SK-N-SH treated with all-trans-retinoic acid at 6 μM for 48 hours (cell line): ENCODE data around the gene MUL1.

ENCODE experiments used
- ARNTL ChIP-seq: fragments of 450-650 bp; formaldehyde crosslinking; IDR thresholded peaks from 2 replicates; pipeline ENCODE4 v1.5.0; 2020; ENCODE audit warnings: low read depth, mild to moderate bottlenecking, moderate library complexity, borderline replicate concordance
- BACH2 ChIP-seq: fragments of 250-450 bp; sonication (Bioruptor Pico); IDR thresholded peaks from 2 replicates; pipeline ENCODE4 v1.9.0; 2021; ENCODE audit warnings: mild to moderate bottlenecking, borderline replicate concordance
- OSR1 ChIP-seq: fragments of 250-450 bp; sonication (Bioruptor Pico); IDR thresholded peaks from 2 replicates; pipeline ENCODE4 v1.8.0; 2022; ENCODE audit warnings: moderate library complexity, mild to moderate bottlenecking, inconsistent platforms
- PATZ1 ChIP-seq: fragments of 250-450 bp; sonication (Bioruptor Pico); IDR thresholded peaks from 2 replicates; pipeline ENCODE4 v1.8.0; 2020; ENCODE audit warnings: mild to moderate bottlenecking, moderate library complexity, borderline replicate concordance
- ZC3H10 ChIP-seq: fragments of 250-450 bp; sonication (Bioruptor Pico); IDR thresholded peaks from 2 replicates; pipeline ENCODE4 v1.5.1; 2021; ENCODE audit warnings: mild to moderate bottlenecking, moderate library complexity
- ZFP30 ChIP-seq: fragments of 450-650 bp; formaldehyde crosslinking; IDR thresholded peaks from 2 replicates; pipeline ENCODE4 v1.5.0; 2022; ENCODE audit warnings: mild to moderate bottlenecking, moderate library complexity
- ZNF8 ChIP-seq: fragments of 450-650 bp; formaldehyde crosslinking; IDR thresholded peaks from 2 replicates; pipeline ENCODE4 v1.5.0; 2020; ENCODE audit warnings: mild to moderate bottlenecking, moderate library complexity

- TF ChIP-seq ZNF8 (CRISPR knock-in tag) (no peak), OSR1 (CRISPR knock-in tag) (no peak), ARNTL (CRISPR knock-in tag) (no peak), PATZ1 (no peak), BACH2 (CRISPR knock-in tag) (no peak), ZFP30 (CRISPR knock-in tag) (no peak), ZC3H10 (CRISPR knock-in tag) (no peak)
Measured at GRCh38 chr1:20481643-20482498, 26.1 kb downstream of the MUL1 start.
